Calu3 (cell line): ENCODE results near the gene PEX11B. TPM values are rescaled to one million over a fixed set of nuclear protein-coding genes. Genes with fewer than 3 reads are reported as not detected.

Experiments
- BruUV-seq: library from RNA; stranded (reverse); fragments of 400-500 nt; replicated peaks from 2 replicates; lab custom pipeline; 2021; lab: Mats Ljungman, UMichigan
- CTCF ChIA-PET: fragments of 300-600 bp; sonication (Branson Sonifier 250); formaldehyde crosslinking; loops from one replicate; lab custom pipeline; 2022; ENCODE audit warnings: antibody characterized with exemption; lab: Charles Lee
- DNase-seq: peaks from one replicate; pipeline ENCODE4 v3.0.0; 2022
- H3K27ac Mint-ChIP-seq: one replicate; pipeline ENCODE4 v1.8.0; 2022; ENCODE audit warnings: mixed read lengths; ENCODE audit not compliant: unreplicated experiment
- H3K27me3 Mint-ChIP-seq: one replicate; pipeline ENCODE4 v1.8.0; 2022; ENCODE audit warnings: mixed read lengths; ENCODE audit not compliant: unreplicated experiment
- H3K36me3 Mint-ChIP-seq: one replicate; pipeline ENCODE4 v1.8.0; 2022; ENCODE audit warnings: mild to moderate bottlenecking, moderate library complexity, mixed read lengths; ENCODE audit not compliant: insufficient read depth, unreplicated experiment
- H3K4me1 Mint-ChIP-seq: one replicate; pipeline ENCODE4 v1.8.0; 2022; ENCODE audit warnings: mild to moderate bottlenecking, low read depth, mixed read lengths; ENCODE audit not compliant: unreplicated experiment
- H3K4me3 Mint-ChIP-seq: one replicate; pipeline ENCODE4 v1.8.0; 2022; ENCODE audit warnings: mild to moderate bottlenecking, low read depth, moderate library complexity, mixed read lengths; ENCODE audit not compliant: unreplicated experiment
- H3K9me3 Mint-ChIP-seq: one replicate; pipeline ENCODE4 v1.8.0; 2022; ENCODE audit warnings: low read depth, mixed read lengths; ENCODE audit not compliant: unreplicated experiment
- CTCF ChIP-seq: fragments of 200-600 bp; IDR thresholded peaks from one replicate; pipeline ENCODE4 v1.8.0; 2022; ENCODE audit warnings: antibody characterized with exemption; ENCODE audit not compliant: unreplicated experiment
- intact Hi-C: fragments of 100-400 bp; cut with micrococcal nuclease; formaldehyde crosslinking; loops from one replicate; pipeline ENCODE4 v1.10.0; 2022; ENCODE audit not compliant: unreplicated experiment
- total RNA-seq: library from RNA; stranded (reverse); gene quantifications from 2 replicates; pipeline ENCODE4 v1.2.3, GENCODE V29; 2022

Gene PEX11B
- total RNA-seq, 1 experiment from 2014 or later = 27.3 TPM

- DNase-seq = peak; percentile 67
- Mint-ChIP-seq H3K27me3 (peaks cover 20% of the 10 kb centered on the region), H3K4me3 (peak overlapping the region; percentile 56), H3K9me3 (no peaks in the 10 kb centered on the region), H3K27ac (peak overlapping the region; percentile 81), H3K36me3 (peaks cover 17% of the 10 kb centered on the region), H3K4me1 (peaks cover 69% of the 10 kb centered on the region)
- no TSS peak for BruUV-seq
- CTCF ChIA-PET = interaction anchor here (0.6 to 2.0 kb wide), 5 partner anchors 9 to 107 kb away, joined by 4 to 16 read pairs (median 5); partner anchors contain the start of genes NUDT17 and PIAS3
- no peak for TF ChIP-seq CTCF
- intact Hi-C loops = loop anchor here (2.0 kb wide), 1 partner anchor 29 kb away; the partner anchor contains the start of gene PIAS3
These were observed 30.9 kb downstream of the PEX11B start for GRCh38 chr1:145887631-145888030.

- intact Hi-C loops = loop anchor here (2.0 kb wide), 1 partner anchor 28 kb away; the partner anchor contains the start of gene PIAS3
- DNase-seq = no peak
- Mint-ChIP-seq H3K27ac (no peak overlapping the region), H3K4me1 (peaks cover 60% of the 10 kb centered on the region), H3K9me3 (no peaks in the 10 kb centered on the region), H3K27me3 (peaks cover 20% of the 10 kb centered on the region), H3K36me3 (peaks cover 17% of the 10 kb centered on the region), H3K4me3 (no peak overlapping the region)
- CTCF ChIA-PET = interaction anchor here (0.6 to 2.0 kb wide), 6 partner anchors 8 to 130 kb away, joined by 4 to 16 read pairs (median 8); partner anchors contain the start of genes NUDT17 and PIAS3
- TF ChIP-seq CTCF = no peak
- no TSS peak for BruUV-seq
These were observed 31.7 kb downstream of the PEX11B start for GRCh38 chr1:145886816-145887215.

DNA sequence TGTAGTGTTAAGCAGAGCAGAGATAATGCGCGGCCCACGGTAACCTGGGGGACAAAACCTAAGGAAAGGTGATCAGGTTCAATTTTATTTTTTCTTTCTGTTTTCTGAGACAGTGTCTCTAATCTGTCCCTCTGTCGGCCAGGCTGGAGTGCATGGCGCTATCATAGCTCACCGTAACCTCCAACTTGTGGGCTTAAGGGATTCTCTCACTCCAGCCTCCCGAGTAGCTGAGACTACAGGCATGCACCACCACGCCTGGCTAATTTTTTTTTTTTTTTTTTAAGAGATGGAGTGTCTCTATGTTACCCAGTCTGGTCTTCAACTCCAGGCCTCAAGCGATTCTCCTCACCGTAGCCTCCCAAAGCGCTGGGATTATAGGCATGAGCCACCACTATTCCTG, 32.1 kb downstream of the PEX11B start:
- TF ChIP-seq CTCF = no peak
- Mint-ChIP-seq H3K36me3 (peaks cover 17% of the 10 kb centered on the region), H3K4me3 (peak overlapping the region; percentile 43), H3K27ac (no peak overlapping the region), H3K4me1 (peaks cover 58% of the 10 kb centered on the region), H3K27me3 (peaks cover 20% of the 10 kb centered on the region), H3K9me3 (no peaks in the 10 kb centered on the region)
- CTCF ChIA-PET = interaction anchor here (1.9 to 2.0 kb wide), 3 partner anchors 27 to 41 kb away, joined by 7 to 16 read pairs (median 8); partner anchors contain the start of genes NUDT17 and PIAS3
- no peak for DNase-seq
- intact Hi-C loops = loop anchor here (2.0 kb wide), 1 partner anchor 28 kb away; the partner anchor contains the start of gene PIAS3
- no TSS peak for BruUV-seq

GRCh38 chr1:145885738-145886287, 32.7 kb downstream of the PEX11B start, which contains the start of gene ANKRD35:
Gene ANKRD35 (minus strand): TSS chr1:145885866. CDS start chr1:145885758, 108 bp downstream.
- no peak for TF ChIP-seq CTCF
- Mint-ChIP-seq H3K36me3 (peaks cover 17% of the 10 kb centered on the region), H3K4me1 (peaks cover 52% of the 10 kb centered on the region), H3K9me3 (no peaks in the 10 kb centered on the region), H3K27ac (no peak within 1 kb of the TSS), H3K27me3 (peaks cover 20% of the 10 kb centered on the region), H3K4me3 (peak within 1 kb of the TSS; percentile 43)
- peak; percentile 87 for DNase-seq
- BruUV-seq = no TSS peak
- intact Hi-C loops = loop anchor here (2.0 kb wide), 1 partner anchor 27 kb away; the partner anchor contains the start of gene PIAS3
- CTCF ChIA-PET = interaction anchor here (0.7 to 1.9 kb wide), 3 partner anchors 27 to 72 kb away, joined by 3 to 8 read pairs (median 3); partner anchors contain the start of genes NUDT17 and PIAS3
